GM03348 (cell line): Measurements from ENCODE around the gene C11orf21.

Source experiments
- DNase-seq: peaks from one replicate; pipeline ENCODE4 v3.0.0; 2012; ENCODE audit warnings: low spot score

Gene C11orf21

GRCh38 chr11:2271327-2272227, 30.1 kb downstream of the C11orf21 start:
- no peak for DNase-seq

GRCh38 chr11:2271077-2271326, 30.7 kb downstream of the C11orf21 start:
- DNase-seq, result no peak

GRCh38 chr11:2270322-2271076, 31.2 kb downstream of the C11orf21 start, which contains the start of gene ASCL2:
TSS of gene ASCL2 (minus strand) at chr11:2270588. CDS start at chr11:2270332, 256 bp downstream.
- DNase-seq, result peak; percentile 10

- peak; percentile 40 for DNase-seq
These were observed 32.0 kb downstream of the C11orf21 start for GRCh38 chr11:2269601-2270321.

GRCh38 chr11:2268729-2269600, 32.8 kb downstream of the C11orf21 start:
- DNase-seq, result peak; percentile 60

- peak; percentile 10 for DNase-seq
These were observed 33.6 kb downstream of the C11orf21 start for GRCh38 chr11:2267851-2268728.

GRCh38 chr11:2267306-2267850, 34.3 kb downstream of the C11orf21 start:
- DNase-seq, result peak; percentile 8

GRCh38 chr11:2266586-2267305, 35.0 kb downstream of the C11orf21 start:
- DNase-seq, result peak; percentile 12

- DNase-seq, result peak; percentile 5
These were observed 35.7 kb downstream of the C11orf21 start for GRCh38 chr11:2265854-2266585.

GRCh38 chr11:2265396-2265795, 36.3 kb downstream of the C11orf21 start:
- DNase-seq, result peak; percentile 2

- peak; percentile 1 for DNase-seq
These were observed 37.2 kb downstream of the C11orf21 start for GRCh38 chr11:2264366-2265053.

GRCh38 chr11:2263724-2264360, 37.9 kb downstream of the C11orf21 start:
- DNase-seq, result peak; percentile 2

GRCh38 chr11:2263071-2263565, 38.6 kb downstream of the C11orf21 start:
- DNase-seq, result no peak

GRCh38 chr11:2262301-2263070, 39.2 kb downstream of the C11orf21 start:
- DNase-seq, result peak; percentile 8

GRCh38 chr11:2261436-2262230, 40.1 kb downstream of the C11orf21 start:
- DNase-seq, result no peak
